A549 (cell line): ENCODE results near the gene OPHN1. TPM values are rescaled to one million over a fixed set of nuclear protein-coding genes. Genes with fewer than 3 reads are reported as not detected.

Experiments used
- ATAC-seq, 2 experiments: fragments of 200-7000 bp in 1 of 2; fragments of >200 bp in 1 of 2; cut with Nextera tagmentation in 1 of 2; cut with Tn5 transposase in 1 of 2; 3 replicates each; pipeline versions ENCODE4 v1.8.0 to v1.9.1; 2018 to 2020; ENCODE audit warnings: mild to moderate bottlenecking in 1 of 2, moderate library complexity in 1 of 2
- CTCF ChIA-PET: fragments of 300-600 bp; sonication (Branson Sonifier 250); formaldehyde crosslinking; extraction: SDS; loops from one replicate; lab custom pipeline; 2021; ENCODE audit warnings: antibody characterized with exemption, inconsistent platforms; lab: Yijun Ruan, JAX
- POLR2A ChIA-PET: fragments of 350-600 bp; formaldehyde crosslinking; extraction: SDS; loops from one replicate; lab custom pipeline; 2021; ENCODE audit warnings: antibody characterized with exemption, inconsistent platforms; lab: Yijun Ruan, JAX
- DNase-seq, 2 experiments: peaks; one replicate each; pipeline versions ENCODE4 v3.0.0 to v3.0.0-alpha.2; 2011 to 2016; ENCODE audit warnings: low read depth in 1 of 2, low spot score in 1 of 2
- FAIRE-seq: peaks from 2 replicates; lab custom pipeline; 2011; peaks lifted over from hg19 to GRCh38; lab: Jason Lieb, UNC
- H3K27ac ChIP-seq, 2 experiments: fragments of >200 bp; sonication (Bioruptor Twin); formaldehyde crosslinking; 3 replicates each; pipeline ENCODE4 v1.5.1; 2016 to 2017
- H3K4me1 ChIP-seq: fragments of >200 bp; sonication (Bioruptor Twin); formaldehyde crosslinking; 3 replicates; pipeline ENCODE4 v1.6.1; 2016
- H3K4me2 ChIP-seq: fragments of >200 bp; sonication (Bioruptor Twin); formaldehyde crosslinking; 3 replicates; pipeline ENCODE4 v1.6.1; 2016
- H3K4me3 ChIP-seq: fragments of >200 bp; sonication (Bioruptor Twin); formaldehyde crosslinking; 3 replicates; pipeline ENCODE4 v1.5.1; 2016
- H3K9me3 ChIP-seq: fragments of >200 bp; sonication (Bioruptor Twin); formaldehyde crosslinking; 3 replicates; pipeline ENCODE4 v1.6.1; 2016
- CBX2 ChIP-seq: fragments of 200-600 bp; sonication (generic); IDR thresholded peaks from 2 replicates; pipeline ENCODE4 v1.6.1; 2016; ENCODE audit warnings: low read depth, mild to moderate bottlenecking, borderline replicate concordance
- CBX8 ChIP-seq: fragments of 200-600 bp; sonication (generic); IDR thresholded peaks from 2 replicates; pipeline ENCODE4 v1.6.1; 2016
- EHF ChIP-seq: fragments of 250-450 bp; sonication (Bioruptor Pico); IDR thresholded peaks from 2 replicates; pipeline ENCODE4 v1.5.0; 2020; ENCODE audit warnings: mild to moderate bottlenecking
- EP300 ChIP-seq, 2 experiments: fragments of >200 bp; sonication (Bioruptor Twin); formaldehyde crosslinking; IDR thresholded peaks; 2 replicates in 1 of 2; 3 replicates in 1 of 2; pipeline ENCODE4 v1.6.1; 2016 to 2017
- HDAC2 ChIP-seq: fragments of 200-600 bp; sonication (generic); IDR thresholded peaks from 2 replicates; pipeline ENCODE4 v1.6.1; 2016
- HEYL ChIP-seq: fragments of 250-450 bp; sonication (Bioruptor Pico); IDR thresholded peaks from 2 replicates; pipeline ENCODE4 v1.8.0; 2021; ENCODE audit warnings: mild to moderate bottlenecking, moderate library complexity
- HOXB13 ChIP-seq: fragments of 250-450 bp; sonication (Bioruptor Pico); IDR thresholded peaks from 2 replicates; pipeline ENCODE4 v1.5.0; 2020; ENCODE audit warnings: low read depth, mild to moderate bottlenecking, moderate library complexity
- HOXB5 ChIP-seq: fragments of 250-450 bp; sonication (Bioruptor Pico); IDR thresholded peaks from 2 replicates; pipeline ENCODE4 v1.5.0; 2020; ENCODE audit warnings: mild to moderate bottlenecking, moderate library complexity
- KDM1A ChIP-seq: fragments of 200-600 bp; sonication (generic); IDR thresholded peaks from 2 replicates; pipeline ENCODE4 v1.6.1; 2016; ENCODE audit warnings: low read depth, mild to moderate bottlenecking
- MAFK ChIP-seq: fragments of 450-650 bp; IDR thresholded peaks from 2 replicates; pipeline ENCODE4 v1.6.1; 2014; ENCODE audit not compliant: partially characterized antibody
- MYC ChIP-seq: IDR thresholded peaks from 2 replicates; pipeline ENCODE4 v1.6.1; 2012; ENCODE audit warnings: mild to moderate bottlenecking, inconsistent platforms, low read length, improper control_type of control experiment, borderline replicate concordance
- NR3C1 ChIP-seq: fragments of >200 bp; sonication (Bioruptor Twin); formaldehyde crosslinking; IDR thresholded peaks from 3 replicates; pipeline ENCODE4 v1.6.1; 2017
- RARB ChIP-seq: fragments of 250-450 bp; sonication (Bioruptor Pico); IDR thresholded peaks from 2 replicates; pipeline ENCODE4 v1.8.0; 2021; ENCODE audit warnings: mild to moderate bottlenecking, moderate library complexity
- RFX5 ChIP-seq: fragments of 450-650 bp; IDR thresholded peaks from 2 replicates; pipeline ENCODE4 v1.7.1; 2014; ENCODE audit warnings: antibody characterized with exemption, mild to moderate bottlenecking, moderate library complexity
- RNF2 ChIP-seq: fragments of 200-600 bp; sonication (generic); IDR thresholded peaks from 2 replicates; pipeline ENCODE4 v1.6.1; 2016; ENCODE audit warnings: low read depth, mild to moderate bottlenecking, antibody characterized with exemption, moderate library complexity, borderline replicate concordance
- SMC3 ChIP-seq: fragments of >200 bp; sonication (Bioruptor Twin); formaldehyde crosslinking; IDR thresholded peaks from 3 replicates; pipeline ENCODE4 v1.6.1; 2018; ENCODE audit warnings: inconsistent platforms
- ZC3H11A ChIP-seq: fragments of 450-650 bp; IDR thresholded peaks from 2 replicates; pipeline ENCODE4 v1.6.1; 2014; ENCODE audit warnings: antibody characterized with exemption, mild to moderate bottlenecking
- ZNF302 ChIP-seq: fragments of 250-450 bp; sonication (Bioruptor Pico); IDR thresholded peaks from 2 replicates; pipeline ENCODE4 v1.9.0; 2021; ENCODE audit warnings: inconsistent platforms, mild to moderate bottlenecking, moderate library complexity
- ZSCAN20 ChIP-seq: fragments of 250-450 bp; sonication (Bioruptor Pico); IDR thresholded peaks from 2 replicates; pipeline ENCODE4 v1.8.0; 2022; ENCODE audit warnings: mild to moderate bottlenecking, moderate library complexity
- WGBS: methylation state at CpG from one replicate; pipeline ENCODE4 v1.1.6; 2017; ENCODE audit errors: missing lambda C conversion rate; 5-methylcytosine and 5-hydroxymethylcytosine counted together
- polyA plus RNA-seq, 4 experiments: library from polyadenylated mRNA; depleted of rRNA in 3 of 4; stranded (reverse); fragments of >200 nt; fragmentation: RNase III in 1 of 4; extraction: RNeasy Plus Mini Kit Qiagen cat#74134 plus additional on column Dnase treatment in 1 of 4; gene quantifications; 2 replicates in 3 of 4; 3 replicates in 1 of 4; pipeline ENCODE4 v1.2.3, GENCODE V29; 2011 to 2017
- TF ChIP-seq, protein P1 (sequence below): fragments of >200 bp; sonication (Bioruptor Twin); formaldehyde crosslinking; IDR thresholded peaks from 3 replicates; pipeline ENCODE4 v1.6.1; 2016
- TF ChIP-seq, protein P2 (sequence below): fragments of 250-450 bp; sonication (Bioruptor Pico); IDR thresholded peaks from 2 replicates; pipeline ENCODE4 v1.5.0; 2021; ENCODE audit warnings: mild to moderate bottlenecking, moderate library complexity, borderline replicate concordance
- TF ChIP-seq, protein P3 (sequence below): IDR thresholded peaks from 2 replicates; pipeline ENCODE4 v1.6.1; 2012
- TF ChIP-seq, protein P4 (sequence below): fragments of 450-650 bp; IDR thresholded peaks from 2 replicates; pipeline ENCODE4 v1.6.1; 2014; ENCODE audit warnings: antibody characterized with exemption

OPHN1 gene
- polyA plus RNA-seq, 2 of the 4 experiments (the other 2 are of a cell fraction): 2.0 to 5.7 TPM

DNA sequence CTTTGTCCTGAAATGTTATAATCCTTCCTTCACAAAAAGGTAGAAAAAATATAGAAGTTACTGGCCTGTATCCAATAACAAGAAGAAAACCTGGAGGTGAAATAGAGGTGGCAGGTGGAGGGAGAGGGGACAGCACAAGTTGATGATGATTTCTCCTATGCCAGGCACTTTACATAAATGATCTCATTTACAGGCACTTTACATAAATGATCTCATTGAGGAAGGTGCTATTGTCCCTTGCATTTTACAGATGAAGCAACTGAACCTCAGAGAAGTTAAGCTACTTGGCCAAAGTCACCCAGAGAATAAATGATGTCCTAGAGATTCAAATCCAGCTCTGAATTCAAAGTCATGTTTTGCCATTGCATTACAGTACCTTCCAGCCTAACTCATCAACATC, 7.1 kb upstream of the OPHN1 start:
- Histone ChIP-seq H3K4me2 (peak overlapping the region; percentile 36), H3K4me1 (peaks cover 12% of the 10 kb centered on the region), H3K27ac (no peak overlapping the region), H3K9me3 (no peaks in the 10 kb centered on the region), H3K4me3 (no peak overlapping the region)
- no peak for FAIRE-seq
- ChIA-PET CTCF (no interaction called here), POLR2A (no interaction called here)
- no peak for ATAC-seq
- TF ChIP-seq HOXB5 (no peak), NR3C1 (no peak), ZNF302 (CRISPR knock-in tag) (no peak), HDAC2 (no peak), RNF2 (no peak), EP300 (IDR thresholded peaks at IDR 0.05) (no peak), RFX5 (no peak), CBX8 (no peak), MAFK (no peak), SMC3 (no peak), HEYL (CRISPR knock-in tag) (no peak), KDM1A (no peak), HOXB13 (CRISPR knock-in tag) (no peak)
- TF ChIP-seq, protein P1, sequence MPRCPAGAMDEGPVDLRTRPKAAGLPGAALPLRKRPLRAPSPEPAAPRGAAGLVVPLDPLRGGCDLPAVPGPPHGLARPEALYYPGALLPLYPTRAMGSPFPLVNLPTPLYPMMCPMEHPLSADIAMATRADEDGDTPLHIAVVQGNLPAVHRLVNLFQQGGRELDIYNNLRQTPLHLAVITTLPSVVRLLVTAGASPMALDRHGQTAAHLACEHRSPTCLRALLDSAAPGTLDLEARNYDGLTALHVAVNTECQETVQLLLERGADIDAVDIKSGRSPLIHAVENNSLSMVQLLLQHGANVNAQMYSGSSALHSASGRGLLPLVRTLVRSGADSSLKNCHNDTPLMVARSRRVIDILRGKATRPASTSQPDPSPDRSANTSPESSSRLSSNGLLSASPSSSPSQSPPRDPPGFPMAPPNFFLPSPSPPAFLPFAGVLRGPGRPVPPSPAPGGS: no peak
- TF ChIP-seq, protein P2, sequence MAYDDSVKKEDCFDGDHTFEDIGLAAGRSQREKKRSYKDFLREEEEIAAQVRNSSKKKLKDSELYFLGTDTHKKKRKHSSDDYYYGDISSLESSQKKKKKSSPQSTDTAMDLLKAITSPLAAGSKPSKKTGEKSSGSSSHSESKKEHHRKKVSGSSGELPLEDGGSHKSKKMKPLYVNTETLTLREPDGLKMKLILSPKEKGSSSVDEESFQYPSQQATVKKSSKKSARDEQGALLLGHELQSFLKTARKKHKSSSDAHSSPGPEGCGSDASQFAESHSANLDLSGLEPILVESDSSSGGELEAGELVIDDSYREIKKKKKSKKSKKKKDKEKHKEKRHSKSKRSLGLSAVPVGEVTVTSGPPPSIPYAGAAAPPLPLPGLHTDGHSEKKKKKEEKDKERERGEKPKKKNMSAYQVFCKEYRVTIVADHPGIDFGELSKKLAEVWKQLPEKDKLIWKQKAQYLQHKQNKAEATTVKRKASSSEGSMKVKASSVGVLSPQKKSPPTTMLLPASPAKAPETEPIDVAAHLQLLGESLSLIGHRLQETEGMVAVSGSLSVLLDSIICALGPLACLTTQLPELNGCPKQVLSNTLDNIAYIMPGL: no peak
- TF ChIP-seq, protein P3, sequence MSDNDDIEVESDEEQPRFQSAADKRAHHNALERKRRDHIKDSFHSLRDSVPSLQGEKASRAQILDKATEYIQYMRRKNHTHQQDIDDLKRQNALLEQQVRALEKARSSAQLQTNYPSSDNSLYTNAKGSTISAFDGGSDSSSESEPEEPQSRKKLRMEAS: no peak
- TF ChIP-seq, protein P4, sequence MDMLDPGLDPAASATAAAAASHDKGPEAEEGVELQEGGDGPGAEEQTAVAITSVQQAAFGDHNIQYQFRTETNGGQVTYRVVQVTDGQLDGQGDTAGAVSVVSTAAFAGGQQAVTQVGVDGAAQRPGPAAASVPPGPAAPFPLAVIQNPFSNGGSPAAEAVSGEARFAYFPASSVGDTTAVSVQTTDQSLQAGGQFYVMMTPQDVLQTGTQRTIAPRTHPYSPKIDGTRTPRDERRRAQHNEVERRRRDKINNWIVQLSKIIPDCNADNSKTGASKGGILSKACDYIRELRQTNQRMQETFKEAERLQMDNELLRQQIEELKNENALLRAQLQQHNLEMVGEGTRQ: no peak
- no peak for DNase-seq

DNA sequence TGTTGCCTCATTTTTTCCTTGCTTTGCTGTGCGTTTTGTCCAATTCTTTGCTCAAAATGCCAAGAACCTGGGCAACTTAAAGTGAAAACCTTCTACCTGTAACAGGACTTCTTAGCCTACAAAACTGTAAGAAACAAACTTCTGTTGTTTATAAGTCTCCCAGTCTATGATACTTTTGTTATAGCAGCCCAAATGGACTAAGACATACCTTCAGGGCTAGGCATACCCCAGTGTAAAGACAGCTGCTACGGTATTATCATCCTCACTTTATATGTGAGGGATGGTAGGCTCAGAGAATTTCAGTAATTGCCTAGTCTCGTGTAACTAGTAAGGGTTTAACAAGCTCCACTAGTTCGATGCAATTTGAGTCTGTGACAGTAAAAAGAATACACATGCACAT, 6.0 kb upstream of the OPHN1 start:
- FAIRE-seq: no peak
- ChIA-PET POLR2A (no interaction called here), CTCF (no interaction called here)
- no peak overlapping the region for H3K4me2 ChIP-seq
- H3K9me3 ChIP-seq: no peaks in the 10 kb centered on the region
- TF ChIP-seq EHF: no peak
- TF ChIP-seq, protein P4: no peak
- no peak for TF ChIP-seq ZC3H11A
- no peak for TF ChIP-seq CBX2
- no peak for TF ChIP-seq NR3C1
- no peak for TF ChIP-seq KDM1A
- no peak for TF ChIP-seq ZSCAN20 (CRISPR knock-in tag)
- no peak for TF ChIP-seq MYC
- no peak for TF ChIP-seq RARB
- peaks cover 16% of the 10 kb centered on the region for H3K4me1 ChIP-seq
- no peak overlapping the region for H3K27ac ChIP-seq
- WGBS: 89% methylated on average over 4 of the region's 4 CpGs
- no peak for ATAC-seq
- DNase-seq: no peak
- no peak overlapping the region for H3K4me3 ChIP-seq
